Aorta (tissue), 5 donors: ENCODE measurements around the gene SNAI1. TPM values are rescaled to one million over a fixed set of nuclear protein-coding genes. Genes with fewer than 3 reads are reported as not detected.
A peak's percentile ranks its signal among the peaks of the same experiment; 100 is the strongest.

Experiments used
- ATAC-seq: fragments of 200-7000 bp; cut with Tn5 transposase; one replicate; pipeline ENCODE4 v1.9.1; 2022; ENCODE audit warnings: moderate library complexity; ENCODE audit not compliant: low FRiP score
- DNase-seq, 2 donors: peaks; one replicate each; pipeline ENCODE4 v3.0.0-alpha.2; 2020
- H3K27ac ChIP-seq, 2 donors: one replicate each; pipeline ENCODE4 v1.5.1; 2013; ENCODE audit warnings: low read length in 2 of 2, mild to moderate bottlenecking in 2 of 2, moderate library complexity in 2 of 2, control low read depth in 1 of 2, inconsistent platforms in 1 of 2, low read depth in 1 of 2
- H3K27me3 ChIP-seq, 2 donors: one replicate each; pipeline ENCODE4 v1.6.1; 2013; ENCODE audit warnings: control low read depth in 1 of 2, low read length in 1 of 2, mild to moderate bottlenecking in 1 of 2, moderate library complexity in 1 of 2; ENCODE audit not compliant: insufficient read depth in 2 of 2, control insufficient read depth in 1 of 2
- H3K36me3 ChIP-seq, 2 donors: one replicate each; pipeline ENCODE4 v1.6.1; 2013; ENCODE audit warnings: control low read depth in 1 of 2, low read length in 1 of 2, mild to moderate bottlenecking in 1 of 2; ENCODE audit not compliant: insufficient read depth in 2 of 2, control insufficient read depth in 1 of 2
- H3K4me1 ChIP-seq, 2 donors: one replicate each; pipeline ENCODE4 v1.6.1; 2013; ENCODE audit warnings: low read length in 2 of 2, control low read depth in 1 of 2, mild to moderate bottlenecking in 1 of 2, moderate library complexity in 1 of 2; ENCODE audit not compliant: insufficient read depth in 2 of 2, control insufficient read depth in 1 of 2
- H3K4me3 ChIP-seq, 2 donors: one replicate each; pipeline ENCODE4 v1.5.1; 2013; ENCODE audit warnings: low read length in 2 of 2, control low read depth in 1 of 2, mild to moderate bottlenecking in 1 of 2
- H3K9me3 ChIP-seq: one replicate; pipeline ENCODE4 v1.6.1; 2013; ENCODE audit warnings: mild to moderate bottlenecking, low read length; ENCODE audit not compliant: control insufficient read depth
- WGBS, 2 donors: extraction: QIAGEN DNeasy Blood & Tissue Kit; methylation state at CpG; one replicate each; pipeline ENCODE4 v1.1.7; 2013; 5-methylcytosine and 5-hydroxymethylcytosine counted together
- intact Hi-C, 2 donors: fragments of 100-400 bp; cut with DNase I; formaldehyde crosslinking; loops; one replicate each; pipeline versions ENCODE4 v1.14.2 to v1.15.0; 2022
- polyA plus RNA-seq, 2 donors: library from polyadenylated mRNA; stranded (reverse); fragments of 200-250 nt; gene quantifications; one replicate each; pipeline ENCODE4 v1.2.3, GENCODE V29; 2013
- total RNA-seq, 2 donors: library from RNA; stranded (reverse); fragmentation: NEBNext Ultra II Directional; extraction: Animal tissue kit (Norgen Biotek cat#: 25700); gene quantifications; one replicate each; pipeline ENCODE4 v1.2.1, GENCODE V29; 2021
- donor health status: healthy with polysubstance abuse.
- donor health status: Bipolar disorder and iron deficiency.
- donor health status: DM: no; HTN: no; CAD: no.
- donor health status: DM: no; HTN: no; CAD: no.
- donor health status: DM: yes; HTN: yes; CAD: no.

The SNAI1 gene
- total and polyA plus RNA-seq, 4 donors, result 7.8 to 44.7 (median 9.3) TPM

- no peak for ATAC-seq
- Histone ChIP-seq H3K9me3 (no peaks in the 10 kb centered on the region), H3K27me3 (peaks cover 0 to 1% of the 10 kb centered on the region in 2 donors), H3K4me1 (no peaks in the 10 kb centered on the region), H3K4me3 (no peak overlapping the region), H3K27ac (no peak overlapping the region), H3K36me3 (no peaks in the 10 kb centered on the region)
- intact Hi-C loops, result loop anchor here in 1 of 2 donors (10.0 kb wide), 1 partner anchor 193 kb away; no protein-coding TSS in a partner anchor
- WGBS, 2 donors, result 64 to 70% methylated on average over 12 of the region's 12 CpGs
- DNase-seq, result no peak
These were observed 771 bp upstream of the SNAI1 start for GRCh38 chr20:49982072-49982345.

GRCh38 chr20:49983123-49983847, 505 bp downstream of the SNAI1 start:
- intact Hi-C loops, result loop anchor here in 1 of 2 donors (10.0 kb wide), 1 partner anchor 192 kb away; no protein-coding TSS in a partner anchor
- no peak for ATAC-seq
- Histone ChIP-seq H3K27me3 (peaks cover 0 to 1% of the 10 kb centered on the region in 2 donors), H3K27ac (no peak overlapping the region), H3K36me3 (no peaks in the 10 kb centered on the region), H3K4me1 (no peaks in the 10 kb centered on the region), H3K4me3 (no peak overlapping the region), H3K9me3 (no peaks in the 10 kb centered on the region)
- DNase-seq, result peak in 1 of 2 donors; percentile 52
- 22 to 30% methylated on average over 24 of the region's 24 CpGs for WGBS, 2 donors

- ATAC-seq (no peak), DNase-seq (peak in 1 of 2 donors; percentile 57)
- WGBS, 2 donors, result 56% methylated on average over 18 of the region's 18 CpGs
- intact Hi-C loops, result loop anchor here in 1 of 2 donors (10.0 kb wide), 1 partner anchor 191 kb away; no protein-coding TSS in a partner anchor
- Histone ChIP-seq H3K36me3 (no peaks in the 10 kb centered on the region), H3K4me3 (no peak overlapping the region), H3K27me3 (peaks cover 0 to 1% of the 10 kb centered on the region in 2 donors), H3K4me1 (no peaks in the 10 kb centered on the region), H3K9me3 (no peaks in the 10 kb centered on the region), H3K27ac (no peak overlapping the region)
These were observed 1.1 kb downstream of the SNAI1 start for GRCh38 chr20:49983848-49984408.

DNA sequence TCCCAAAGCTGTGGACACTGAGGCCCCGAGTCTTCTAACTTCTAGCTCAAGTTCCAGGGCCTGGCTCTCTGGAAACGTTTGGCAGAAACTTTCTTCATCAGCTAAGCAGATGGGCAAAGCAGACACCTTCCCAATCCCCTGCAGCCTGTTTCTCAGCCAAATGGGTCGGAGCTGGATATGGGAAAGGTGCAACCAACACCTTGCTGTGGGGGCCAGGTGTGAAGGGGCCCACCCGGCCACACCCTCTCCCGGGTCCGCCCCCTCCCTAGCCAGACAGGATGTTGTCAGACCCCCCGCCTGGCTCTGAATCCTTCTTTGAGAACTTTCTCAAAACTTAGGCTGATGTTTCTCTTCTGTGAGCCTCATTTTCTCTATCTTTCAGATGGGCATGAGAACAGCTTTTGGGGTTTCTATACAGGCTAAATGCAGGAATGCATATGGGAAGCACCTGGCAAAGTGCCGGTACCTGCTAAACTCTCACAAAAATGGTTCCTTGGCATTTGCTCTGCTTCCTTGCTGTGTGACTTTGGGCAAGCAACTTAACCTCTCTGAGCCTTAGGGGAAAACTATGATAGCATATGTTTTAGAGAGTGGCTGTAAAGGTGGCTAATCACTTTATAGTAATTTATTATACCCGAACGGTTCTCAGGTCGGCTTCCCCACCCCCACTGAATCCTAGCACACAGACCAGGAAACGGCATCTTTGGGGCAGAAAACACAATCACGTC, 1.8 kb downstream of the SNAI1 start:
- Histone ChIP-seq H3K27ac (no peak overlapping the region), H3K4me1 (no peaks in the 10 kb centered on the region), H3K4me3 (no peak overlapping the region), H3K9me3 (no peaks in the 10 kb centered on the region), H3K27me3 (peaks cover 0 to 1% of the 10 kb centered on the region in 2 donors), H3K36me3 (no peaks in the 10 kb centered on the region)
- intact Hi-C loops, result loop anchor here in 1 of 2 donors (10.0 kb wide), 1 partner anchor 190 kb away; no protein-coding TSS in a partner anchor
- ATAC-seq (no peak), DNase-seq (no peak)
- WGBS, 2 donors, result 73 to 75% methylated on average over 13 of the region's 13 CpGs

DNA sequence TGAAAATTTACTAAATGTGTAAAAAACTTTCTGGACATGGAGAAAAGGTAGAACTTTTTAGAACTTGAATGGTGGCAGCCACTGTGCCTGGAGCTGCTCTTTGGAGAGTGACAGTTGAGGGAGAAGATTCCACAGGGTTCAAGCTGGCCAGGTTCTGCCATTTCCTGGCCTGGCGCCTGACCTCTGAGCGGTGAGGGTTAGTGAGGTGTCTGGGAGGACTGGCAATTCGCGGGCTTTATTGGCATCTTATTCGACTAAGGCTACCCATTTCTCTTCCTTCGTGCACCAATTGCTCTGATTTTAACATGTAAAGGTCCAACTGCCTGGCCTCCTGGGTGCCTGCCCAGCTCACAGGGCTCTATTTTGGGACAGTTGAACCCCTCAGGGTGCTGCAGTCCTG, 2.4 kb downstream of the SNAI1 start:
- Histone ChIP-seq H3K27ac (no peak overlapping the region), H3K4me1 (no peaks in the 10 kb centered on the region), H3K4me3 (no peak overlapping the region), H3K27me3 (peaks cover 0 to 1% of the 10 kb centered on the region in 2 donors), H3K36me3 (no peaks in the 10 kb centered on the region), H3K9me3 (no peaks in the 10 kb centered on the region)
- ATAC-seq (no peak), DNase-seq (no peak)
- 84 to 85% methylated on average over 6 of the region's 6 CpGs for WGBS, 2 donors
- intact Hi-C loops, result loop anchor here in 1 of 2 donors (10.0 kb wide), 1 partner anchor 190 kb away; no protein-coding TSS in a partner anchor

GRCh38 chr20:49985617-49986016, 2.8 kb downstream of the SNAI1 start:
- no peaks in the 10 kb centered on the region for H3K9me3 ChIP-seq
- 83 to 89% methylated on average over 13 of the region's 13 CpGs for WGBS, 2 donors
- ATAC-seq (no peak), DNase-seq (no peak)
- H3K4me1 ChIP-seq, result no peaks in the 10 kb centered on the region
- H3K36me3 ChIP-seq, result no peaks in the 10 kb centered on the region
- no peak overlapping the region for H3K4me3 ChIP-seq
- H3K27me3 ChIP-seq, result peaks cover 0 to 1% of the 10 kb centered on the region in 2 donors
- H3K27ac ChIP-seq, result no peak overlapping the region
- intact Hi-C loops, result loop anchor here in 1 of 2 donors (10.0 kb wide), 1 partner anchor 189 kb away; no protein-coding TSS in a partner anchor

GRCh38 chr20:49986049-49986448, 3.3 kb downstream of the SNAI1 start:
- H3K4me1 ChIP-seq, result no peaks in the 10 kb centered on the region
- no peak overlapping the region for H3K4me3 ChIP-seq
- no peaks in the 10 kb centered on the region for H3K36me3 ChIP-seq
- no peak for DNase-seq
- ATAC-seq, result no peak
- intact Hi-C loops, result loop anchor here in 1 of 2 donors (10.0 kb wide), 1 partner anchor 189 kb away; no protein-coding TSS in a partner anchor
- no peaks in the 10 kb centered on the region for H3K9me3 ChIP-seq
- peaks cover 0 to 1% of the 10 kb centered on the region in 2 donors for H3K27me3 ChIP-seq
- 92 to 98% methylated on average over 4 of the region's 4 CpGs for WGBS, 2 donors
- no peak overlapping the region for H3K27ac ChIP-seq

DNA sequence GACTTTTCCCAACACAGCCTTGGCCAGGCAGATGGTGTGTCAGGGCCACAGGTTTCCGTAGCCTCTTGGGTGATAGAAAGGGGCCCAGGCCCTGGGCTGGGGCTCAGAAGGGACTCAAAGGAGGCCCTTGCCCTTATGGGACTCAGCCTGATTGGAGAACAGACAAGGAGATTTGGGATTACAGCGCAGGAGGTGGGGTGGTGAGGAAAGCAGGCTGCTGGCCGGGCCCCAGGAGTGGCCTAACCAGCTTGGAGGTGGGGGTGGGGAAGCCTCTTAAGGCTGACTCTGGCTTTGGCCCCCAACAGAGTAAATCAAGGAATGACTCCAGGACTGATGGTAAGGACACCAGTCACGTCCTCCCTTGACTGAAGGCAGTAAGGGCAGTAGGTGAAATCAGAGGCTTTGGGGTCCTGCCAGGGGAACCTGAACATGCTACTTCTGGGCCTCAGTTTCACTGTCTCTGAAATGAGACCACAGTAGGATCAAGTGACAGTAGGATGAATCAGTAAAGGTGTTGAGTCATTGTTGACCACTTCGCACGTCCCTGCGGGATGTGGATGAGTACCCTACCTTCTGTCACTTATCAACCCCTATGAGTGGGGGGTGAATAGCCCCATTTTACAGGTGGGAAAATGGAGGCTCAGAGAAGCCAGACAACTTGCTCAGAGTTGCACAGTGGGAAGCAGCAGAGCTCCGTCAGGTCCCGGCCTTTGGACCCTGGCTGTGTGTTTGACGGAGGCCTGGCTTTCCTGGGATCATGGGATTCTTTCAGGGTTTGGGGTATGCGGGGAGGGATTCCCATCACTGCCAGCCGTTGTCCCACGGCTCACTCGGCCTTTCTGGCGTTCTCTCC, 4.5 kb downstream of the SNAI1 start:
- intact Hi-C loops, result loop anchor here in 1 of 2 donors (10.0 kb wide), 1 partner anchor 188 kb away; no protein-coding TSS in a partner anchor
- no peak overlapping the region for H3K4me3 ChIP-seq

More for the DNA sequence above, 4.5 kb downstream of the SNAI1 start:
- ATAC-seq (no peak), DNase-seq (no peak)
- WGBS, 2 donors, result 89% methylated on average over 15 of the region's 15 CpGs
- Histone ChIP-seq H3K4me1 (no peaks in the 10 kb centered on the region), H3K9me3 (no peaks in the 10 kb centered on the region), H3K27me3 (peaks cover 0 to 1% of the 10 kb centered on the region in 2 donors), H3K27ac (no peak overlapping the region), H3K36me3 (no peaks in the 10 kb centered on the region)
